Pons (tissue), 1 donor: ENCODE data around the gene TOM1L1.

Experiments
- DNase-seq: peaks from one replicate; pipeline ENCODE4 v3.0.0-alpha.2; 2016; ENCODE audit warnings: low spot score

Gene TOM1L1

GRCh38 chr17:54992797-54993639 is 92.4 kb downstream of the TOM1L1 start:
- peak; percentile 42 for DNase-seq

GRCh38 chr17:54996441-54996840 is 95.8 kb downstream of the TOM1L1 start:
- DNase-seq, result no peak

GRCh38 chr17:55002458-55002857 is 101.8 kb downstream of the TOM1L1 start:
- DNase-seq, result no peak

GRCh38 chr17:55004484-55004883 is 103.8 kb downstream of the TOM1L1 start:
- no peak for DNase-seq

- DNase-seq, result no peak
Observed at GRCh38 chr17:55005520-55005919, 104.9 kb downstream of the TOM1L1 start.
